H9 (cell line): ENCODE results near the gene SLC34A1. TPM values are rescaled to one million over a fixed set of nuclear protein-coding genes. Genes with fewer than 3 reads are reported as not detected.

Experiments
- DNase-seq: peaks from one replicate; pipeline ENCODE4 v3.0.0-alpha.2; 2017
- H2AFZ ChIP-seq: one replicate; pipeline ENCODE4 v1.6.1; 2013; ENCODE audit warnings: mild to moderate bottlenecking, low read length, control low read depth, moderate library complexity
- H2AK5ac ChIP-seq: 2 replicates; pipeline ENCODE4 v1.6.1; 2013; ENCODE audit warnings: low read length, control low read depth, mixed read lengths; ENCODE audit not compliant: insufficient read length
- H2BK120ac ChIP-seq: one replicate; pipeline ENCODE4 v1.6.1; 2013; ENCODE audit warnings: low read depth, mild to moderate bottlenecking, low read length, control low read depth, inconsistent platforms; ENCODE audit not compliant: poor library complexity, severe bottlenecking
- H2BK12ac ChIP-seq: 2 replicates; pipeline ENCODE4 v1.6.1; 2013; ENCODE audit warnings: low read length, control low read depth, mixed read lengths, low read depth; ENCODE audit not compliant: insufficient read length
- H2BK15ac ChIP-seq: 2 replicates; pipeline ENCODE4 v1.6.1; 2013; ENCODE audit warnings: low read depth, low read length, control low read depth
- H2BK20ac ChIP-seq: one replicate; pipeline ENCODE4 v1.6.1; 2013; ENCODE audit warnings: low read depth, mild to moderate bottlenecking, low read length, control low read depth, inconsistent platforms; ENCODE audit not compliant: poor library complexity, severe bottlenecking
- H2BK5ac ChIP-seq: 2 replicates; pipeline ENCODE4 v1.6.1; 2013; ENCODE audit warnings: low read length, control low read depth, mixed read lengths; ENCODE audit not compliant: insufficient read length
- H3K14ac ChIP-seq: 2 replicates; pipeline ENCODE4 v1.6.1; 2013; ENCODE audit warnings: low read length, control low read depth; ENCODE audit not compliant: insufficient read depth
- H3K18ac ChIP-seq: 2 replicates; pipeline ENCODE4 v1.6.1; 2013; ENCODE audit warnings: low read depth, mild to moderate bottlenecking, mixed read lengths, low read length, control low read depth; ENCODE audit not compliant: insufficient read length
- H3K23ac ChIP-seq: 2 replicates; pipeline ENCODE4 v1.6.1; 2013; ENCODE audit warnings: low read length, control low read depth, mixed read lengths, low read depth; ENCODE audit not compliant: insufficient read length
- H3K23me2 ChIP-seq: 2 replicates; pipeline ENCODE4 v1.6.1; 2013; ENCODE audit warnings: low read depth, mild to moderate bottlenecking, mixed read lengths, low read length, control low read depth; ENCODE audit not compliant: insufficient read length, poor library complexity, severe bottlenecking
- H3K27ac ChIP-seq: 2 replicates; pipeline ENCODE4 v1.5.1; 2013; ENCODE audit warnings: low read length, control low read depth, mixed read lengths, low read depth; ENCODE audit not compliant: insufficient read length
- H3K27me3 ChIP-seq: 2 replicates; pipeline ENCODE4 v1.6.1; 2013; ENCODE audit warnings: low read length, control low read depth, inconsistent platforms; ENCODE audit not compliant: insufficient read depth
- H3K4ac ChIP-seq: 2 replicates; pipeline ENCODE4 v1.6.1; 2013; ENCODE audit warnings: low read depth, mild to moderate bottlenecking, control low read depth, inconsistent platforms, low read length, moderate library complexity
- H3K4me1 ChIP-seq: 2 replicates; pipeline ENCODE4 v1.6.1; 2013; ENCODE audit warnings: low read length, control low read depth, inconsistent platforms; ENCODE audit not compliant: insufficient read depth
- H3K4me2 ChIP-seq: 2 replicates; pipeline ENCODE4 v1.6.1; 2013; ENCODE audit warnings: low read length, control low read depth, mixed read lengths; ENCODE audit not compliant: insufficient read length, insufficient read depth
- H3K56ac ChIP-seq: 2 replicates; pipeline ENCODE4 v1.6.1; 2013; ENCODE audit warnings: low read depth, mild to moderate bottlenecking, mixed read lengths, low read length, control low read depth; ENCODE audit not compliant: insufficient read length
- H3K79me1 ChIP-seq: 2 replicates; pipeline ENCODE4 v1.6.1; 2013; ENCODE audit warnings: low read depth, mild to moderate bottlenecking, moderate library complexity, low read length, control low read depth, inconsistent platforms; ENCODE audit not compliant: insufficient read depth, poor library complexity, severe bottlenecking
- H3K79me2 ChIP-seq: 2 replicates; pipeline ENCODE4 v1.6.1; 2013; ENCODE audit warnings: low read length, control low read depth, inconsistent platforms; ENCODE audit not compliant: insufficient read depth
- H3K9ac ChIP-seq: 2 replicates; pipeline ENCODE4 v1.6.1; 2013; ENCODE audit warnings: low read length, control low read depth, mixed read lengths; ENCODE audit not compliant: insufficient read length; ENCODE audit errors: extremely low read depth
- H3K9me3 ChIP-seq: one replicate; pipeline ENCODE4 v1.6.1; 2013; ENCODE audit warnings: low read depth, low read length, inconsistent platforms; ENCODE audit not compliant: control insufficient read depth
- H3T11ph ChIP-seq: one replicate; pipeline ENCODE4 v1.6.1; 2013; ENCODE audit warnings: mild to moderate bottlenecking, low read length, control low read depth, inconsistent platforms
- H4K20me1 ChIP-seq: one replicate; pipeline ENCODE4 v1.6.1; 2013; ENCODE audit not compliant: control insufficient read depth, insufficient read length, insufficient read depth
- H4K5ac ChIP-seq: 2 replicates; pipeline ENCODE4 v1.6.1; 2013; ENCODE audit warnings: low read depth, mild to moderate bottlenecking, mixed read lengths, low read length, control low read depth; ENCODE audit not compliant: insufficient read length
- H4K8ac ChIP-seq: replicated peaks from 2 replicates; pipeline ENCODE4 v1.6.1; 2013; ENCODE audit warnings: low read length, control low read depth, mixed read lengths, low read depth; ENCODE audit not compliant: insufficient read length
- H4K91ac ChIP-seq: 2 replicates; pipeline ENCODE4 v1.6.1; 2013; ENCODE audit warnings: low read depth, mild to moderate bottlenecking, moderate library complexity, mixed read lengths, low read length, control low read depth; ENCODE audit not compliant: insufficient read length
- H3K27ac Mint-ChIP-seq, 3 experiments: 2 replicates in 2 of 3; 3 replicates in 1 of 3; pipeline ENCODE4 v1.8.0; 2020 to 2021; ENCODE audit warnings: mixed read lengths in 3 of 3, mild to moderate bottlenecking in 1 of 3, moderate library complexity in 1 of 3
- H3K27me3 Mint-ChIP-seq: 2 replicates; pipeline ENCODE4 v1.8.0; 2021; ENCODE audit warnings: low read depth, mild to moderate bottlenecking, moderate library complexity, mixed read lengths
- H3K36me3 Mint-ChIP-seq, 3 experiments: 2 replicates in 2 of 3; 3 replicates in 1 of 3; pipeline ENCODE4 v1.8.0; 2020 to 2021; ENCODE audit warnings: low read depth in 3 of 3, mixed read lengths in 3 of 3; ENCODE audit not compliant: insufficient read depth in 1 of 3
- H3K4me1 Mint-ChIP-seq, 2 experiments: 2 replicates each; pipeline ENCODE4 v1.8.0; 2020; ENCODE audit warnings: mixed read lengths in 2 of 2
- H3K4me3 Mint-ChIP-seq, 2 experiments: 2 replicates in 1 of 2; 3 replicates in 1 of 2; pipeline ENCODE4 v1.8.0; 2020 to 2021; ENCODE audit warnings: mild to moderate bottlenecking in 2 of 2, mixed read lengths in 2 of 2, moderate library complexity in 1 of 2
- H3K9me3 Mint-ChIP-seq, 2 experiments: 2 replicates in 1 of 2; 3 replicates in 1 of 2; pipeline ENCODE4 v1.8.0; 2020; ENCODE audit warnings: mild to moderate bottlenecking in 2 of 2, mixed read lengths in 2 of 2, moderate library complexity in 1 of 2
- CTCF ChIP-seq: fragments of 200-600 bp; sonication (generic); conservative IDR thresholded peaks from 3 replicates; pipeline ENCODE4 v1.8.0; 2021; ENCODE audit warnings: antibody characterized with exemption, mild to moderate bottlenecking
- whole genome bisulfite sequencing: extraction: QIAGEN DNeasy Blood & Tissue Kit; methylation state at CpG from one replicate; pipeline ENCODE4 v1.1.7; 2013; ENCODE audit warnings: missing lambda C conversion rate, low lambda C conversion rate, mixed read lengths; ENCODE audit not compliant: insufficient read length; ENCODE audit errors: extremely low coverage; 5-methylcytosine and 5-hydroxymethylcytosine counted together
- total RNA-seq: library from RNA; stranded (reverse); gene quantifications from 2 replicates; pipeline ENCODE4 v1.2.1, GENCODE V29; 2021

SLC34A1 gene
- total RNA-seq, 1 experiment from 2014 or later: not detected

- DNase-seq: no peak
- no peak overlapping the region for H2BK120ac ChIP-seq
- no peaks in the 10 kb centered on the region for H4K20me1 ChIP-seq
- H2BK15ac ChIP-seq: no peak overlapping the region
- no peak overlapping the region for H2AK5ac ChIP-seq
- TF ChIP-seq CTCF: no peak
- H3K27ac Mint-ChIP-seq: no peak overlapping the region
- no peak overlapping the region for H2BK20ac ChIP-seq
- no peak overlapping the region for H3K4ac ChIP-seq
- no peak overlapping the region for H2BK5ac ChIP-seq
- no peaks in the 10 kb centered on the region for H3K27me3 ChIP-seq
- H3K23me2 ChIP-seq: no peaks in the 10 kb centered on the region
- H3K9me3 ChIP-seq: no peaks in the 10 kb centered on the region
- H2AFZ ChIP-seq: no peak overlapping the region
- H3T11ph ChIP-seq: no peak overlapping the region
- H4K8ac ChIP-seq: no peak overlapping the region
- no peak overlapping the region for H4K5ac ChIP-seq
- no peak overlapping the region for H3K4me2 ChIP-seq
- H3K56ac ChIP-seq: no peak overlapping the region
- H3K79me1 ChIP-seq: no peaks in the 10 kb centered on the region
- no peak overlapping the region for H3K4me3 Mint-ChIP-seq
- peaks cover 6% of the 10 kb centered on the region; the same call in 1 of the 2 replicates for H3K4me1 ChIP-seq
- no peak overlapping the region for H3K27ac ChIP-seq
- H2BK12ac ChIP-seq: no peak overlapping the region
- H3K23ac ChIP-seq: no peak overlapping the region
- no CpG with 5 or more reads among the region's 6 CpGs for WGBS
- no peak overlapping the region for H4K91ac ChIP-seq
- H3K18ac ChIP-seq: no peak overlapping the region
- H3K4me1 Mint-ChIP-seq: peaks cover 0 to 11% of the 10 kb centered on the region in 2 experiments; a peak in 2 of 4 replicates
- peaks cover 7% of the 10 kb centered on the region; the same call in 1 of the 2 replicates for H3K79me2 ChIP-seq
- no peak overlapping the region for H3K14ac ChIP-seq
- peaks cover 10 to 37% (median 35%) of the 10 kb centered on the region in 3 experiments; a peak in 6 of 7 replicates for H3K36me3 Mint-ChIP-seq
- H3K9ac ChIP-seq: no peak overlapping the region
- H3K9me3 Mint-ChIP-seq: no peaks in the 10 kb centered on the region
- H3K27me3 Mint-ChIP-seq: no peaks in the 10 kb centered on the region; the same call in 1 of the 2 replicates
These were observed 40.5 kb upstream of the SLC34A1 start for GRCh38 chr5:177343777-177344176.
